GM12878 (cell line): ENCODE measurements around the gene CHCHD1. TPM values are rescaled to one million over a fixed set of nuclear protein-coding genes. Genes with fewer than 3 reads are reported as not detected.

ENCODE experiments used
- ASH2L ChIP-seq: fragments of 300-600, 200-600 bp; sonication (generic); IDR thresholded peaks from 2 replicates; pipeline ENCODE4 v1.6.1; 2017; ENCODE audit warnings: low read depth, mild to moderate bottlenecking, borderline replicate concordance
- BHLHE40 ChIP-seq, 2 experiments: fragments of 450-650 bp in 1 of 2; IDR thresholded peaks; 2 replicates each; pipeline ENCODE4 v1.6.1; 2011 to 2017; ENCODE audit warnings: low read depth in 2 of 2, borderline replicate concordance in 1 of 2, improper control_type of control experiment in 1 of 2, low read length in 1 of 2, mild to moderate bottlenecking in 1 of 2
- BMI1 ChIP-seq: fragments of 450-650 bp; IDR thresholded peaks from 2 replicates; pipeline ENCODE4 v1.6.1; 2016; ENCODE audit warnings: mild to moderate bottlenecking, moderate library complexity, borderline replicate concordance
- CBX3 ChIP-seq: fragments of 200-600 bp; sonication (generic); IDR thresholded peaks from 2 replicates; pipeline ENCODE4 v1.6.1; 2016; ENCODE audit warnings: low read depth, borderline replicate concordance
- CREB1 ChIP-seq: IDR thresholded peaks from 2 replicates; pipeline ENCODE4 v1.6.1; 2012; ENCODE audit warnings: low read depth, mild to moderate bottlenecking, inconsistent platforms
- CREM ChIP-seq: IDR thresholded peaks from 2 replicates; pipeline ENCODE4 v1.6.1; 2014; ENCODE audit warnings: antibody characterized with exemption, low read depth
- CTCF ChIP-seq, 3 experiments: IDR thresholded peaks in 2 of 3; conservative IDR thresholded peaks in 1 of 3; 2 replicates each; pipeline ENCODE4 v1.5.1; 2011; ENCODE audit warnings: low read depth in 3 of 3, low read length in 3 of 3, mild to moderate bottlenecking in 3 of 3, control low read depth in 2 of 3, moderate library complexity in 2 of 3, inconsistent platforms in 1 of 3, mixed read lengths in 1 of 3; ENCODE audit not compliant: control insufficient read depth in 2 of 3, insufficient read depth in 1 of 3; ENCODE audit errors: extremely low read depth in 1 of 3
- DPF2 ChIP-seq: fragments of 450-650 bp; IDR thresholded peaks from 2 replicates; pipeline ENCODE4 v1.6.1; 2017; ENCODE audit warnings: mild to moderate bottlenecking
- EP300 ChIP-seq, 2 experiments: fragments of 150-350 bp in 1 of 2; IDR thresholded peaks; 2 replicates each; pipeline ENCODE4 v1.6.1; 2011 to 2012; ENCODE audit warnings: low read depth in 2 of 2, low read length in 2 of 2, borderline replicate concordance in 1 of 2, improper control_type of control experiment in 1 of 2, inconsistent platforms in 1 of 2; ENCODE audit not compliant: control insufficient read depth in 1 of 2
- FOS ChIP-seq: IDR thresholded peaks from 3 replicates; pipeline ENCODE4 v1.6.1; 2011; ENCODE audit warnings: borderline replicate concordance; ENCODE audit not compliant: insufficient read length; ENCODE audit errors: extremely low read depth
- GATAD2B ChIP-seq: fragments of 450-650 bp; conservative IDR thresholded peaks from 2 replicates; pipeline ENCODE4 v1.6.1; 2017; ENCODE audit warnings: low read depth, mild to moderate bottlenecking, moderate library complexity
- HCFC1 ChIP-seq: fragments of 150-350 bp; IDR thresholded peaks from 2 replicates; pipeline ENCODE4 v1.6.1; 2014; ENCODE audit warnings: low read length
- HDAC2 ChIP-seq: fragments of 200-600 bp; sonication (generic); IDR thresholded peaks from 2 replicates; pipeline ENCODE4 v1.6.1; 2017
- IRF3 ChIP-seq: fragments of 450-650 bp; IDR thresholded peaks from 2 replicates; pipeline ENCODE4 v1.6.1; 2014; ENCODE audit warnings: mild to moderate bottlenecking
- MXI1 ChIP-seq: fragments of 150-350 bp; IDR thresholded peaks from 2 replicates; pipeline ENCODE4 v1.6.1; 2011; ENCODE audit warnings: low read depth, mild to moderate bottlenecking, inconsistent platforms, low read length, improper control_type of control experiment
- NBN ChIP-seq: fragments of 450-650 bp; IDR thresholded peaks from 2 replicates; pipeline ENCODE4 v1.6.1; 2016
- NFXL1 ChIP-seq: fragments of 450-650 bp; IDR thresholded peaks from 2 replicates; pipeline ENCODE4 v1.6.1; 2017; ENCODE audit warnings: antibody characterized with exemption, mild to moderate bottlenecking, borderline replicate concordance
- NFYA ChIP-seq: IDR thresholded peaks from 2 replicates; pipeline ENCODE4 v1.6.1; 2011; ENCODE audit warnings: low read depth, mild to moderate bottlenecking, low read length, improper control_type of control experiment, borderline replicate concordance
- NFYB ChIP-seq: IDR thresholded peaks from 2 replicates; pipeline ENCODE4 v1.6.1; 2011; ENCODE audit warnings: low read depth, mild to moderate bottlenecking, low read length, improper control_type of control experiment, moderate library complexity; ENCODE audit not compliant: insufficient read depth
- NR2C1 ChIP-seq: fragments of 450-650 bp; IDR thresholded peaks from 2 replicates; pipeline ENCODE4 v1.6.1; 2017; ENCODE audit warnings: antibody characterized with exemption, mild to moderate bottlenecking, moderate library complexity
- NR2C2 ChIP-seq: IDR thresholded peaks from 2 replicates; pipeline ENCODE4 v1.6.1; 2011; ENCODE audit warnings: borderline replicate concordance, low read depth; ENCODE audit not compliant: control insufficient read depth, insufficient read length
- NR2F1 ChIP-seq: fragments of 450-650 bp; conservative IDR thresholded peaks from 2 replicates; pipeline ENCODE4 v1.6.1; 2017; ENCODE audit warnings: mild to moderate bottlenecking
- PAX5 ChIP-seq: IDR thresholded peaks from 2 replicates; pipeline ENCODE4 v1.6.1; 2011; ENCODE audit warnings: low read depth, low read length, borderline replicate concordance
- PAX8 ChIP-seq: fragments of 450-650 bp; IDR thresholded peaks from 2 replicates; pipeline ENCODE4 v1.6.1; 2017; ENCODE audit warnings: mild to moderate bottlenecking, moderate library complexity
- POLR2AphosphoS5 ChIP-seq: IDR thresholded peaks from 2 replicates; pipeline ENCODE4 v1.6.1; 2011; ENCODE audit warnings: mild to moderate bottlenecking, low read length, inconsistent platforms
- RAD21 ChIP-seq: IDR thresholded peaks from 2 replicates; pipeline ENCODE4 v1.6.1; 2011; ENCODE audit warnings: mild to moderate bottlenecking, low read depth, low read length, moderate library complexity; ENCODE audit not compliant: insufficient read depth
- RFX5 ChIP-seq: IDR thresholded peaks from 2 replicates; pipeline ENCODE4 v1.6.1; 2011; ENCODE audit warnings: low read depth, low read length, improper control_type of control experiment
- SMAD5 ChIP-seq: IDR thresholded peaks from 2 replicates; pipeline ENCODE4 v1.6.1; 2016; ENCODE audit warnings: antibody characterized with exemption, low read depth
- STAT3 ChIP-seq: IDR thresholded peaks from 2 replicates; pipeline ENCODE4 v1.6.1; 2011; ENCODE audit warnings: low read depth, low read length, improper control_type of control experiment
- WRNIP1 ChIP-seq: IDR thresholded peaks from 2 replicates; pipeline ENCODE4 v1.6.1; 2011; ENCODE audit warnings: low read depth, low read length, improper control_type of control experiment, borderline replicate concordance
- ZNF207 ChIP-seq: fragments of 450-650 bp; IDR thresholded peaks from 2 replicates; pipeline ENCODE4 v1.6.1; 2014; ENCODE audit warnings: antibody characterized with exemption, mild to moderate bottlenecking, borderline replicate concordance
- polyA plus RNA-seq, 11 experiments: library from polyadenylated mRNA; depleted of rRNA in 4 of 11; unstranded in 6 of 11; stranded (reverse) in 5 of 11; fragments of >200 nt; fragmentation: Nextera tagmentation in 4 of 11; fragmentation: Illumina TruSeq in 1 of 11; extraction: Ambion mirVana in 4 of 11; extraction: Trizol in 1 of 11; gene quantifications; 1 replicate in 1 of 11; 2 replicates in 10 of 11; pipeline versions ENCODE4 v1.2.1 to v1.2.3, GENCODE V29; 2011 to 2016; ENCODE audit warnings: inconsistent platforms in 2 of 11, missing spikeins in 2 of 11, low read depth in 1 of 11
- total RNA-seq, 4 experiments: library from RNA; depleted of rRNA in 3 of 4; stranded (reverse); fragments of >200 nt in 3 of 4; fragmentation: Illumina TruSeq in 1 of 4; extraction: Trizol in 1 of 4; gene quantifications; 2 replicates each; pipeline versions ENCODE4 v1.2.1 to v1.2.3, GENCODE V29; 2013 to 2021

CHCHD1 gene
- total and polyA plus RNA-seq, 10 of the 15 experiments (the other 5 are each of a cell fraction or from before 2014, with no cell fraction given), result 35.0 to 132 (median 70.0) TPM

GRCh38 chr10:73743905-73744663 lies 37.8 kb upstream of the CHCHD1 start, which contains the start of gene SEC24C (continued):
- TF ChIP-seq WRNIP1 (no peak), ASH2L (no peak), EP300 (IDR thresholded peaks at IDR 0.05; ENCODE audit: borderline replicate concordance in 1 of 2, control insufficient read depth in 1 of 2, low read depth in 2 of 2, low read length in 2 of 2) (no peak), GATAD2B (peak; percentile 74; the same call in 1 of the 2 replicates), NFYA (no peak), RFX5 (no peak), NFYB (no peak), NR2C1 (peak; percentile 98), NR2C2 (peak; percentile 84), HDAC2 (no peak), CBX3 (no peak), NBN (peak; percentile 96), PAX5 (0 out of 2 replicates have a peak, but pooled peaks have one; percentile 25), IRF3 (no peak), CREB1 (peak; percentile 98), BHLHE40 (IDR thresholded peaks at IDR 0.05; ENCODE audit: borderline replicate concordance in 1 of 2, low read depth in 2 of 2, low read length in 1 of 2) (peak; percentile 26 to 32; a peak in 1 of 4 replicates), NR2F1 (peak; percentile 100), RAD21 (no peak), FOS (no peak), ZNF207 (no peak), SMAD5 (no peak), MXI1 (peak; percentile 32; the same call in 1 of the 2 replicates), BMI1 (no peak), DPF2 (no peak), NFXL1 (no peak), POLR2AphosphoS5 (peak; percentile 92), CREM (peak; percentile 96), CTCF (IDR thresholded peaks at IDR 0.05 in 2 of 3, conservative IDR thresholded peaks at IDR 0.05 in 1 of 3; ENCODE audit: control insufficient read depth in 2 of 3, extremely low read depth in 1 of 3, insufficient read depth in 1 of 3, low read depth in 3 of 3, low read length in 3 of 3) (no peak), STAT3 (no peak), PAX8 (peak; percentile 94), HCFC1 (peak; percentile 66)
